ELR (cell line): ENCODE measurements around the gene ACY1.

ENCODE experiments used
- DNase-seq: peaks from one replicate; pipeline ENCODE4 v3.0.0-alpha.2; 2015; ENCODE audit warnings: low read depth

The ACY1 gene

GRCh38 chr3:51945926-51946705 is 37.2 kb upstream of the ACY1 start:
- DNase-seq, result no peak

- no peak for DNase-seq
Observed at GRCh38 chr3:51946796-51947195, 36.5 kb upstream of the ACY1 start.

GRCh38 chr3:51947215-51947900 is 36.0 kb upstream of the ACY1 start:
- no peak for DNase-seq

- no peak for DNase-seq
Observed at GRCh38 chr3:51948016-51948580, 35.2 kb upstream of the ACY1 start.

- no peak for DNase-seq
Observed at GRCh38 chr3:51949121-51949520, 34.2 kb upstream of the ACY1 start.

- no peak for DNase-seq
Observed at GRCh38 chr3:51950899-51951298, 32.4 kb upstream of the ACY1 start.

- DNase-seq, result peak; percentile 80
Observed at GRCh38 chr3:51953445-51953844, 29.9 kb upstream of the ACY1 start.

GRCh38 chr3:51954105-51954504 is 29.2 kb upstream of the ACY1 start:
- DNase-seq, result no peak

- DNase-seq, result no peak
Observed at GRCh38 chr3:51954713-51955112, 28.6 kb upstream of the ACY1 start.

- no peak for DNase-seq
Observed at GRCh38 chr3:51955175-51955892, 28.0 kb upstream of the ACY1 start, which contains the start of gene GPR62. TSS of gene GPR62 (plus strand) at chr3:51955381. CDS start at chr3:51955653, 272 bp downstream.

- DNase-seq, result no peak
Observed at GRCh38 chr3:51955893-51956770, 27.2 kb upstream of the ACY1 start.

GRCh38 chr3:51957520-51958205 is 25.7 kb upstream of the ACY1 start:
- DNase-seq, result no peak

- no peak for DNase-seq
Observed at GRCh38 chr3:51958603-51959521, 24.5 kb upstream of the ACY1 start.

GRCh38 chr3:51959651-51960050 is 23.7 kb upstream of the ACY1 start:
- DNase-seq, result no peak

GRCh38 chr3:51960386-51960785 is 22.9 kb upstream of the ACY1 start:
- no peak for DNase-seq

GRCh38 chr3:51961011-51961410 is 22.3 kb upstream of the ACY1 start:
- no peak for DNase-seq

GRCh38 chr3:51961602-51962569 is 21.4 kb upstream of the ACY1 start:
- no peak for DNase-seq

- no peak for DNase-seq
Observed at GRCh38 chr3:51962854-51963530, 20.3 kb upstream of the ACY1 start.
